Glomerular endothelial cell (primary cell): ENCODE measurements around the gene MORN5. TPM values are rescaled to one million over a fixed set of nuclear protein-coding genes. Genes with fewer than 3 reads are reported as not detected.
"Not testable (repeated sequence)": the region's sequence is repeated elsewhere in the genome, so short reads cannot be mapped to it uniquely, and the experiment has no call there.

Experiments
- DNase-seq: peaks from one replicate; pipeline ENCODE4 v3.0.0-alpha.2; 2011; ENCODE audit warnings: low read depth, low spot score; ENCODE audit errors: extremely low read depth
- total RNA-seq: library from RNA; depleted of rRNA; stranded (reverse); fragments of >200 nt; gene quantifications from 2 replicates; pipeline ENCODE4 v1.2.3, GENCODE V29; 2015

The MORN5 gene
- total RNA-seq: 3.6 TPM in 1 of 2 replicates, not detected in the other

DNA sequence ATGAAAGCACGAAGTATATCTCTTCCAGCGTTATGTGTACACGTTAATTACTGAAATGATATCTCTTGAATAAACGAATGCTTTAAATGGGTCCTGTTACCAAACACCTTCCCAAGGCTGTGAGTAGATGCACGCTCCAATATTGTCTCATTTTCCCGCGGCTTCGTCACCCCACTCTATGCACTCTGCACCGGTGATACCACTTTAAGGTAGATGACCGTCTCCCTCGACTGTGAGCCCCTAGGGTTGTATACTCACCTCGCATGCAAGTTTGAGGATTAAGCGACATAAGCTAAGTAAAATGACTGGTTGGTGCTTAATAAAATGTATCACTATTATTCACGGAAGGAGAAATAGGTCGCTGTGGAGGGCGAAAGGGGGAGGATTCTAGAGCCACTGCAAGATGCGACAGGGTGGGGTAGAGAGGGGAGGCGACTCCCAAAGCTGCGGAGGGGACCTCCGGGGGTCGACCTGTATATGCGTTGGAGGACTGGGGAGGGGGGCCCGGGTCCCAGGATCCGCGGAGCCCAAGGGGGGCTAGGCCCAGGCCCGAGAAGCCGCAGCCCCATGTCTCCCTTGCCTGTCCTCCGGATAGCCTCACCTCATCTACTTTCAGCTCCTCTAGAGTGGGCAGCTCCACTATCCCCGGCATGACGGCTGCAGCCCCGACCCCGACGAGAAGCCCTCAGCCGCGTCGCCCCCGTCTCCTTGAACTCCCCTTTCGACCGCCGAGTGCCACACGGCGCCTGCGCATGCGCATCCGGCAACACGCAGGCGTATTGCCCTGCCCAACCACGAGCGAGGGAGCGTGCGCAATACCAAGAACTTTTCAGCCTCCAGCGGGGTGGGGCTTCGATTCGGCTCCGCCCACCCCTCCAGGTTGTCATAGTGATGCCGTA, at the start of gene MORN5, which contains the start of gene NDUFA8:
TSS of gene MORN5 (plus strand) at position 883 of the 899 bp plus-strand sequence. CDS start 65 bp downstream, outside the sequence.
TSS of gene NDUFA8 (minus strand) at position 754 of the 899 bp plus-strand sequence. CDS start at position 652, 102 bp downstream.
- DNase-seq: peak; percentile 78

DNA sequence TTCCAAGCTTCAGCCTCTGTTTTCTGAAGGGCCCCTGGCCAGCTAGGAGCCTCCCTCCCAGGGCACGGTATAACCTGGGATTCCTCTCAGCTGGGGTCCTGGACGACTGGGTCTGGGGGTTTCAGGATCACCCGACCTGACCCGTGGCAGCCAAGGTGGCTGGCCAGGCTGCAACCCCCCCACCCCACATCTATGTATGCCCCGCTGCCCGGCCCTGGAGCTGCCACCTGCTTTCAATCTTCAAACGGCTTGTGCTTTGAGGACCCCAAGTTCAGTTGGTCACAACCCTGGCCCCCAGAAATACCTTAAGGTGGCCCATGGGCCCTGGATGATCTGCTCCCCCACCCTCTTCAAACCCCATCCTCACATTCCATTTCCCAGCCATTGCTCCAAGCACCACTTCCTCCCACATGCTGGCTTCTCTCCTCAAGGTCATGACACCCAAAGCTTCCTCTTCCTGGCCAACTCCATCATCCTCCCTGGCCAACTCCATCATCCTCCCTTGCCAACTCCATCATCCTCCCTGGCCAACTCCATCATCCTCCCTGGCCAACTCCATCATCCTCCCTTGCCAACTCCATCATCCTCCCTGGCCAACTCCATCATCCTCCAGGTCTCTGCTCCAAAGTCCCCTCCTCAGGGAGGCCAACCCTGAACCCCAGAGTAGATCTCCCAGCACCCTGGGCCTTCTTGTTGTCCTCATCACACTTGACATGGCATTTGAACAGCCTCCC, 49.4 kb upstream of the MORN5 start:
- no peak for DNase-seq

DNA sequence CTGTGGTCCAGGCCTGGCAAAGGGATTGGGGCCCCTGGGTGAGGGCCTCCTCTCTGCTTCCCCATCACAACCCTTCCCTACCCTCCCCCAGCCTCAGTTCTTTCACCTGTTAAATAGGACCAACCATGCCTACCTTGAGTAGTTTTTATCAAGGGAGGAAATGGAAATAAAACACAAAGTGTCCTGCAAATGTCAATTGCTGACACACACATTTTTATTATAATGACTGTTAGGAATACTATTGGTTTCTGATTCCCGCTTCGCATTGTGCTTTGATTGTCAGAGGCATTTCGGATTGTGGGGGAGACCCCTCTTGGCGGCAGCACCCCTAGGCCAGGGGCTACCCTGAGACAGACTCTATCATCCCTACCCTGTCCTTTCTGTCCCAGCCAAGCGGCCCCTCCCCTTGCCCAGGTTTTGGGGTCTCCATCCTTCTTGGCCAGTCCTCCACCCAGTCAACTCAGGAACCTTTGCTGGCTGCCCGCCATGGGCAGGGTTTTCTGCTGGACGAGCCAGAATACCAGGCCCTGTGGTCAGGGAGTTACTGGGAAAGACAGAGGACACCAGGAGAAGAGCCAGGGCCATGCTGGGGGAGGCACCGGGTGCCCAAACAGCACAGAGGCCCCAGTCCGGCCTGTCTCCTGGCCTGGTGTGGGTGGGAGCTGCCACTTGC, 48.2 kb upstream of the MORN5 start:
- no peak for DNase-seq

DNA sequence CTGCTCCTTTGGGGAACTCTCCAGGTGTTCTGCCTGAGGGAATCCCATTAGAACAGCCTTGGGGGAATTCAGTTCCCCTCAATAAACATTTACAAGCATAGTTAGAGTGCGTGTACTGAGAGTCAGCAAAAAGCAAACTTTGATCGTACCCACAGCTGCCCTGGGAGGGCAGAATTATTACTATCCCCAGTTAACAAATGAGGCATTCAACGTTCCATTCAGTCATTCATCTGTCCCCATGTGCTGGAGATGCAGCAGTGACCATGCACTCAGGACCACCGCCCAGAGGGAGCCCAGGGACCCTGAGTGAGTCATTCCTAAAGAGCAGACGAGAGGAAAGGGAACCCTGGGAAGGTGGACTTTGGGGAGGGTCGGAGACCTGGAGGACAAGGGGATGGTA, 47.5 kb upstream of the MORN5 start:
- no peak for DNase-seq

DNA sequence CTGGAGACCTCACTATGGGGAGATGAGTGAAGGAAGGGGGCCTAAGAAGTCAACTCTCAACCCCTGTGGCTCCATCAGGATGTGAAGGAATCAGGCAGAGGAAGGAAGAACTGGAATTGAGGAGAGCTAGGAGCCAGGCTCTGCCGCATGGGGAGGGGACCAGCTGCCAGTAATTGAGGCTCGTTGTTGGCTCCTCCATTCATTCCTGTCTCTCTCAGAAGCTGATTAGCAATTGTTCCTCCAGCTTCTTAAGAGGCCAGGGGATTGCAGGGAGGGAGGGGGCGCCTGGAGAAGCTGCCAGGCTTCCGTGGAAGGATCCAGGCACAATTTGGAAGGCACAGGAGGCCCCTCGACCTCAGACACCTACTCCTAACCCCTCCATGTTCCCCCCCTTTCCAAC, 46.1 kb upstream of the MORN5 start:
- DNase-seq: no peak

DNA sequence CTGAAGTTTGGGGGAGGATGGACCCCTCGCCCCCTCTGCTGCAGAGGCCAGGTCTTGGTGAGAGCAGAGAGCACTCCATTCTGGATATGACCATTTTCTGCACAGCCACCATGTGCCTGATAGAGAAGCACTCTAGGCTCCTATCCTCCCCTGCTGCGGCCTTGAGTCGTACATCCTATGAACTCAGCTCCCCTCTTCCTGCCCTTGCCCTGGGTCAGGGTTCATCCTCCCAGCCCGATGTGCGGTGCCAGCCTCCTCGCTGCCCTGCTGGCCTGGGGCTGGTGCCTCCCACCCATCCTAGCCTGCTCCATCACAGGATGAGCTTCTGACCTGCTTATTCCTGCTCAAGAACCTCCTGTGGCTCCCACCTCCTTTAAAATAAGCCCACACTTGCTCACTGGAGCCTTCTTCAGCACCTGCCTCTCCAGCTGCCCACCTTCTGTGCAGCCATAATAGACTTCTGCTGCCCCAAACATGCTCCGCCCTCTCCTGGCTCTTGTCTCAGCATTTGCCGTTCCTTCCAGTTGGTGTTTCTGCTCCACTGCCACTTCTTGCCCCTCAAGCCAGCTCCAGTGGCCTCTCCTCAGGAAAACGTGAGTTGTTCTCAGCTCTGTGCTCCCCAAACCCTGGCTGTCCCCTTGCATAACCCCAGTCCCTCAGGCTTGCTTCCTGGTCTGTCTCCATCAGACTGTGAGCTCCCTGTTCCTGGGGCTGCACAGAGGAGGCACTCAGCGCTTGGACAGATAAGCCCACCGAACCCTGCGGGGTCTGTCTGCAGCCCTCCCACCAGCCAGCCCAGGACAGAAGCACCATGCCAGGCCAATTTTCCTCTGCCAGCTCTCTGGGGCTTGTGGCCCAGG, 44.3 kb upstream of the MORN5 start:
- DNase-seq: no peak

DNA sequence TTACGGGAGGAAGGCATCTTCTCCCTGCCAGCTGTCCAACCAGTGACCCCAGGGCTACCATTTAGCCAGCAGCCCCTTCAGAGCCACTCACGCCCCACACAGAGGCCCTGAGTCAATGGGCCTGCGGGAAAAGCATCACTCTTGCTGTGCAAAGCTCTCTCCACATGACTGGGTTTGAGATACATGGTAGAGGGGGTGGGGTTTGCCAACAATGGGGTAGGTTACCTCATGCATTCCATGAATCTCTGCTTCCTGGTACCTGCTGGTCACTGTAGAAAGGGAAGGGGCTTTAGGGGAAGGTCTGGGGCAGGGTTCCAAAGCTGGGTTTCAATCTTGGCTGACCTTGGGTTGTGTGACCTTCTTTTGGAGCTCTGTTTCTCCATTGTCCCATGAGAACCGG, 43.7 kb upstream of the MORN5 start:
- DNase-seq: no peak

DNA sequence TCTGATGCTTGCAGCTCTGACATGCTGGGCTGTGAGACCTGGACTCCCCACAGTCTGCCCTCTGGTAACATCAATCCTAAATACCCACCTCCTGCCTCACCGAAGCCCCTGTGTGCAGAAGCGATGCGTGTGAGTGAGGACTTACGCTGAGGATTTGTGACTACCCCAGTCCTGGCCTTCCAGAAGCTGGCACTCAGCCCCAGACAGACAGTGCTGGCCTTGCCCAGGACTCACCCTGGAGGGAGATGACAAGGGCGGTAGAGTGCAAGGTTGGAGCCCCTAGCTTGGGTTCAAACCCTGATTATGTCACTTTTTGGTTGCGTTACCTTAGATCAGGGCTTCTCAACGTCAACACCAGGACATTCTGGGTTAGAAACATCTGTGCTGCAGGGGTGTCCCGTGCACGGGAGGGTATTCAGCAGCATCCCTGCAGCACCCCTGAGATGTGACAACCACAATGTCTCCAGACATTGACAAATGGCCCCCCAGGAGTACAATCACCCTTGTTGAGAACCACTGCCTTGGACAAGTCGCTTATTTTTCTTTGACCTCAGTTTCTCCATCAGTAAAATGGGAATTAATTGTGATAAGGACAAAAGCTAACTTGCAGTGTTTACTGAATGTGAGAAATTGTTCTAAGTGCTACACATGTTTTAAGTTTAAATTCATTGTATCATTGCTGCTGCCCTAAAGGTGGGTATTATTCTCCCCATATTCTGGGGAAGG, 43.1 kb upstream of the MORN5 start:
- DNase-seq: no peak

DNA sequence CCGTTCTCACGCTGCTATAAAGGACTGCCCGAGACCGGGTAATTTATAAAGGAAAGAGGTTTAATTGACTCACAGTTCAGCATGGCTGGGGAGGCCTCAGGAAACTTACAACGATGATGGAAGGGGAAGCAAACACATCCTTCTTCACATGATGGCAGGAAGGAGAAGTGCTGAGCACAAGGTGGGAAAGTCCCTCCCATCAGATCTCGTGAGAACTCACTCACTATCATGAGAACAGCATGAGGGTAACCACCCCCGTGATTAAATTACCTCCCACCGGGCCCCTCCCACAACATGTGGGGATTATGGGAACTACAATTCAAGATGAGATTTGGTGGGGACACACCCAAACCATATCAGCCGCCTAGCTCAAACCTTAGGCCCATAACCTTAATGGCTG, 42.5 kb upstream of the MORN5 start:
- DNase-seq: not testable (repeated sequence)

DNA sequence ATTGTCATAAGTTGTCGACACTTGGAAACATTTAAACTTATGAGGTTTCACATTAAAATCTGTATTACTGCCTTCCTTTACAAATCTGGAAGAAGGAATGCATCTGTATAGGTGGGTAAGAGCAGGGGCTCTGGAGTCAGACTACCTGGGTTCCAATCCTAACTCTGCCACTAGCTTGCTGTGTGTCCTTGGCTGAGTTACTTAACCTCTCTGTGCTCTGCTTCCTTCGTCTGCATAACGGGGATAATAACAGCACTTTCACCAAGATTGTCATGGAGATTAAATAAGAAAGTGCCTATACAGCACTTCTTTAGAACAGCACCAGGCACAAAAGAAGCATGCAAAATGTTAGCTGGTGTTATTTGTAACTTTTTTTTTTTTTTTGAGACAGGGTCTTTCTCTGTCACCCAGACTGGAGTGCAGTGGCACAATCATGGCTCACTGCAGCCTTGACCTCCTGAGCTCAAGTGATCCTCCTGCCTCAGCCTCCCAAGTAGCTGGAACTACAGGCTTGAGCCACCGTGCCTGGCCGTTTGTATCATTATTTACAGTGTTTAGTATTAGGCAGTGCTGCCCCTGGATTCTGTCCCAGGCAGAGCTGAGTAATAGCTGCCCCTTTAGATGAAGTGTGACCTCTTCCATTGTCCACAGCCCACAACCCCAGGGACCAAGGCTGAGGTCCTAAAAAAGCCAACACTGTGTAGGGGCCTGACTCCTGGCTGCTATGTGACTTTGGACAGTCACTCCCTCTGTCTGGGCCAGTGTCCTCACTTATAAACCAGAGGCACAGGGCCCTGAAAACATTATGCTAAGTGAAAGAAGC, 41.2 kb upstream of the MORN5 start:
- no peak for DNase-seq

DNA sequence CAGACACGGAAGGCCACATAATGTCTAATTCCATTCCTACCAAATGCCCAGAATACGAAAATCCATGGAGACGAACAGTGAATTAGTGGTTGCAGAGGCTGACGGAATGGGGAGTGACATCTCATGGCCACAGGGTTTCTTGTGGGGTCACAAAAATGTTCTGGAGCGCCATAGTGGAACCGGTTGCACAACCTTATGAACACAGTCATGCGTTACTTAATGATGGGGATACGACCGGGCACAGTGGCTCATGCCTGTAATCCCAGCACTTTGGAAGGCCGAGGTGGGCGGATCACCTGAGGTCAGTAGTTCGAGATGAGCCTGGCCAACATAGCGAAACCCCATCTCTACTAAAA, 40.6 kb upstream of the MORN5 start:
- no peak for DNase-seq

DNA sequence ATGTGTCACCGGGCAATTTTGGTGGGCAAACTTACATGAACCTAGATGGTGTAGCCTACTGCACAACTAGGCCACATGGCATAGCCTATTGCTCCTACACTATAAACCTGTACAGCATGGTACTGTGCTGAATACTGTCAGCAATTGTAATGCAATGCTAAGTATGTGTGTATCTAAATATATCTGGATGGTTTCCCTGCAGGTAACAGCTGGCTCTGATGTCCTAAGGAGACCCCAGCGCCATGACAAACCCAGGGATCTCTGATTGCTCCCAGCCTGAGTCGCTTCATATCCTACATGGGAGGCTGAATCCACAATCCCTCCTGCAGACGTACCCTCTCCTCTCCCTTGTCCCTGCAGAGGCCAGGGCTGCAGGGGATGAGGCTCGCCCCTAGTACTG, 40.0 kb upstream of the MORN5 start:
- no peak for DNase-seq

DNA sequence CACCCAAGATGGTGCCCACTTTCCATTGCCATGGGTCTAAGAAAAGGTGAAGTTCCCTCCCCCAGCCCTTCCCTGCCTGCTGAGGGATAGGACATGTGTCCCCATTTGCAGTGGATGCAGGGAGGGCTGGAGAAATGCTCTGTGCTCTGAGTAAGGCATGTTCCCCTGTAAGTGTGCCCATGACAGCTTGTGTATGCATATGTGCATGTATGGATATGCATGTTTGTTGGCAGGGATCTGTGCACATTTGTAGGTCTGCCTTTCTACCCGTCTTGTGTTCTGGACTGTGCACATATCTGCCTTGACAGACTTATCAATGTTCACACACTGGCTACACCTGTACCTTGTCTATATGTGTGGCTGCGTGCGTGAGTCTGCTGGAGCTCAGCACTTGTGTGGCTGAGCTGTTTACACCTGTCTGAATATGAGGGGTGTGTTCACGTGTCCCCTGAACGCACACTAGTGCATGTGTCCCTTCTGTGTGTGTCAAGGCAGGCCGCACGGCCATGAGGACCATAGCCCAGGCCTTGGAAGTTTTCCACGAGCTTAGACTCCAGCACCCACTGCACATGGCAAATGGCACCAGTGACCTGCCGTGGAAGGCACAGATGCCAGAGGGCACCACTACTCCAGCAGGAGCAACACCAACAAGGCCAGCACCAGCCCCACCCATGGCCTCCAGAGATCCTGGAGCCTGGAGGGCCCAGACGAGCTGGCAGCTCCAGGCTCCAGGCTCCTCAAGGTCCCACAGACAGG, 39.2 kb upstream of the MORN5 start:
- no peak for DNase-seq

DNA sequence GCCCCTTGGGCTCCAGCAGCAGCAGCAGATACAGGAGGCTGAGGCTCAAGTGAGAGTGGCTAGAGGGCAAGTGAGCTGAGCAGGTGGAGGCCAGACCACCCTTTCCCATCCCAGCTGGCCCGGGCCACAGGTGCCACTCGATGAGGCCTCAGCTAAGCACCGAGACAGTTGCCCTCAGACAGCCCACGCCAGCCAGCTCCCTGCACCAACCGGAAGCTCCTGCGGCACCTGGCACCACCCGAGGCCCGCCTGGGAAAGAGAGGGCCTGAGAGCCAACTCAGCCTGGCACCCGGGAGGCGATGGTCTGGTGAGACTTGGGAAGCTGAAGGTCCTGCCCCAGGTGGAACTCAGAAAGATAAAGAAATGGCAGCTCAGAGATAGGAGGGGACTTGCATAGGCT, 38.3 kb upstream of the MORN5 start:
- no peak for DNase-seq

DNA sequence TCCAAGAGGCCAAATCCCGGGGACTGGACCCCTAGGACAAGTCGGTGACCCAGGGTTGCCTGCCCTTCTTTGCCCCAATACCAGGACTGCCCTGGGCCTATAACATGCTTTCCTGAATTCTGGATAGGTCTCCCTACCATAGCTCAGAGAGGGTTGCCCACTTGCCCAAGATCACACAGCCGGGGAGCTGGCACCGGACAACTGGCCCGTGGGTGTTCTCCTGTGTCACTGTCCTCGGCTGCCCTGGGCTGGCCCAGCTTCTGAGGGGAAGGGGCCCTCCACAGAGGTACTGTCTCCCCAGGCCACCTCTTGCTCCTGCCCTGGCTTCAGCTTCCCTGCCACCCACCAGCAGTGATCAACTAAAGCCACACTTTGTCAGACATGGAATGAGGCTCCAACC, 37.8 kb upstream of the MORN5 start:
- no peak for DNase-seq

DNA sequence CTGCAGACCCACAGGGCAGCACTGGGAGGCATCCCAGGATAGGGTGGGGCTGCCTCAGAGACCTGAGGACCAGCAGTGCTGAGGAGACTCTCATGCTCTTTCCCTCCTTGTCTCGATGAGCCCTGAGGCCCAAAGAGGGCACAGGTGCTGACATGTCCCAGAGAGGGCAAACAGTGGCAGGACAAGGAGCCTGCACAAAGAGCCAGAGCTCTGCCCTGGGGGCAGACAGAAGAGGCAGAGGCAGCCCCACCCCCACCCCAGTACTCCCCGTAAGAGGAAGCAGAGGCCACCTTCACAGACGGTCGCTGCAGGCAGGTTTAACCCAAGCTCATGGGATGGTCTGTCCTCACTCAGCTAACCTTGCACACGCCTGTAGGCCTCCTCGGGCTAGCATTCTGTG, 37.2 kb upstream of the MORN5 start:
- DNase-seq: no peak

DNA sequence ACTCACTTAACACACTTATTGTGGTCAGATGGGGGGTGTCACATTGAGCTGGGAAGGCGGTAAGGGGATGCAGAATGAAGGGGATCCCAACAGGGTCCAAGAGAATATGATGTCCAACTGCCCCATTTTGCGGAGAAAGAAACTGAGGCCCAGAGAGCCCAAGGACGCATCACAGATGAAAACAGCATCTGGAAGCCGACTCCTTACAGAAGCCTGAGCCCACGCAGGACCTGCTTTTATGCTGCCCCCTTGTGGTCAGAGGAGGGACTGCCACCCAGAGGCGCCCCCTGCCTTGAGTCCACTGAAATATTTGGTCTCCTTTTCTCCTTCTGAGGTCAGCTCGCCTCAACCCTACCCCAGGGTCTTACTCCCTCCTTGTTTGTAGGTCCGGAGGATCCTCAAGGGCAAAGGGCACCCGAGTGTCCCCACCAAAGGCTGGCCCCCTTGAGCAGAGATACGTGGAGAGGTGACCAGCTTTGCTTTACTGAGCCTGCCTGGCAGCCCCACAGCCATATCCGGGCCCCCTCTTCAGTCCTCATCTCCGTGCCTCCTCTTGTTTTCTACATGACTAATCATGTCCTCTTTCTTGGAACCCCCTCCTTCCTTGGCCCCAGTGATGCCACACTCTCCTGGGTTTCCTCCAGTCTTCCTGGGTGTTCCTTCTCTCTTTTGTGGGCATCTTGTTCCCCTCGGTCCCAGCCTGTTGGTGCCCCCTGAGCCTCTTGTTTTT, 36.6 kb upstream of the MORN5 start:
- DNase-seq: no peak

DNA sequence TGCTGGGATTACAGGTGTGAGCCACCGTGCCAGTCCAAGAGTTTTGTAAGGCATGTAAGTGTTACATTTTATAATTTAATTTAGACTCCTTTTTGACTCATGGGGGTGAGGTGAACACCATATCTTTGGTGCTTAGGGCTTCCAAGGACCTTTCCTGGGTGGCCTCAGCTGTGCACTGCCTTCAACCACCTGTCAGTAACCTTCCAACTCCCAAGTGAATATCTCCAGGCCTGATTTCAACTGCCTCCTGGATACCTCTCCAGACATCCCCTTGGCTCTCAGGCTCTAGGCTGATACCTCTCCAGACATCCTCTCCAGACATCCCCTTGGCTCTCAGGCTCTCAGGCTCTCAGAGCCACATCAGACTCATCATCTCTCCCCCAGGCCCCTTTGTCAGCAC, 35.7 kb upstream of the MORN5 start:
- no peak for DNase-seq
